GM18873 (cell line): ENCODE measurements around the gene S1PR3.

Experiments
- ATAC-seq: cut with Tn5 transposase; IDR thresholded peaks from one replicate; pipeline ENCODE4 v1.9.1; 2021; ENCODE audit warnings: mild to moderate bottlenecking, moderate library complexity, moderate number of reproducible peaks; ENCODE audit not compliant: unreplicated experiment, low FRiP score

The S1PR3 gene

GRCh38 chr9:89026876-89027275, 35.6 kb downstream of the S1PR3 start:
- ATAC-seq: no peak

DNA sequence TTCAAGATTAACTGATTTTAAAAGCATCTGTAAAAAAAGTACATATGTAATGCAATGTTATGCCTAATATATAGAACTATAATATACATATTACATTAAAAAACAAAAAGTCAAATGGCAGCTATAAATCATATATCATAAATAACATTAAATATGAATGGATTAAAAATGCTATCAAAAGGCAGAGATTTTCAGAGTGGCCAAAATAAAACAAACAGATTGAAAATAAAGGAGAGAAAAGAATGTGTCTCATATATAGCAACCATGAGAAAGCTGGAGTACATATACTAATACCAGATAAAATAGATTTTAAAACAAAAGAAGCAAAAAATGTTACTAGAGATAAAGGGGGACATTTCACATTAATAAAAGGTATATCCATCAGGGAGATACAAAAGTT, 38.5 kb downstream of the S1PR3 start:
- no peak for ATAC-seq

DNA sequence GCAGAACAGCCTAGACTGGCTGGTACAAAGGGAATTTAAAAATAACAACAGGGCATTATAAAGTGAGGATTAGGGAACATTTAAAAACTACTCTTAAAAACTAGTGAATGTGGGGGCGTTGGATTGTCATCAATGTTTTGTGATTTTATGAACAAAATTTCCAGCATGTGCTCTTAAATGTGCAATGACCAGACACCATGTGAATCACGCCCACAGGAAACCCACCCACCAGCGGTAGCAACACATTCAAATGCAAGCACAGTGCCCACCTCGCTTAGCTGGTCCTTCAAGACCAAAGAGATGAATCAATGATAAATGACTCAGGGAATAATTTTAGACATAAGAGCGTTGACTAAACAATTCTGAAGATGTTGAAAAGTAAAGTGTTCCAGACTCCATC, 40.9 kb downstream of the S1PR3 start:
- ATAC-seq: no peak

DNA sequence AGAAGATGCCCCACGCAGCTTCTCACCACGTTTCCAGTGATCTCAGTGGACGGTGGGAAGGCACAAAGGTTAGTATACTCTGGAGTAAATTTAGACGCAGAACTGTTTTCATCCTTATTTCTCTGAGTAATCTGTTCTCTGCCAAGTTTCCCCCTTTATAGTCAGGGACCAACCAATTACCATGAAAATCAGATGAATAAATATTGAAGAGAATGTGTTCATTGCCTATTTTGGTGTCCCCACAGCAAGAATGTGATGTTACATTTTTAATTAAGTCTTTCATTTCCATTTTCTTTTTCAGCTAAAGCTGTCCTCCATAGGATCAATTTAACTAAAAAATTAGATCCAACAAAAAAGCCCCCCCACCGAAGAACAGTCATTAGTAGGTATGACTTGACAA, 41.4 kb downstream of the S1PR3 start:
- no peak for ATAC-seq

GRCh38 chr9:89036383-89036782, 45.1 kb downstream of the S1PR3 start:
- no peak for ATAC-seq

DNA sequence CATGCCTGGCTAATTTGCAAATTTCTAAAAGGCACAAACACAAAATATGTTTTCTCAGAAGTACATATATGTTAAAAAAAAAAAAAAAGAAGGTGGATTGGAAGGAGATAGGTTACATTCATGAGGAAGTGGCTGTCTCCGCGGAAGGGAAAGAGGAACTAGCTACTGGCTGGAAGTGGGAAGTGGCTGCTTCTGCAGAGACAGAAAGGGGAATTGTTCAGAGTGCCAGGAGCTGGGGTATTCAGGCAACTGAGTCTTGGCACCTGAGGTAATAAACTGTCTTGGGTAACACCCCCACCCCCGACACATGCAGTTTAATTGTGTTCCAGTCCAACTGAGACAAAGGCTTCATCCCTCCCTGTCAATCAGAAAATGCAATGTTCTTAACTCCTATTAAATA, 45.6 kb downstream of the S1PR3 start:
- no peak for ATAC-seq

DNA sequence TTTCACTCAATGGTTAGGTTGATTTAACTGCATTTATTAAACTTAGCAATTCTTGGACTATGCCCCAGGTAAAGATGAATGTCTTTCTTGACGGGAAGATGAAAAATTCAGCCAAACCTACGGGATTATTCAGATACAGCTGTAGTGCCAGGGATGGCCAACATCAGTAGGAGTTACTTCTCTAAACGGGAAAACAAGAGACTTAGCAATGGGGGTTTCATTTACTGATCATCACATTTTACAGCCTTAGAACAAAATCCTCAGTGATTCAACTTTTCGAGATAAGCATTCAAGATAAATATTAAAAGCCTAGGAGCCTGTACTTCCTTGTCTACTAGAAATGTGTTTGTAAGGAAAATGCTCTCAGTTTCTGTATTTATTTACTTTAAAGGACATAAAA, 46.1 kb downstream of the S1PR3 start:
- ATAC-seq: no peak

- no peak for ATAC-seq
These were observed 46.6 kb downstream of the S1PR3 start for GRCh38 chr9:89037891-89038290.

GRCh38 chr9:89038382-89039103, 47.3 kb downstream of the S1PR3 start:
- no peak for ATAC-seq

- no peak for ATAC-seq
These were observed 47.8 kb downstream of the S1PR3 start for GRCh38 chr9:89039104-89039465.

- ATAC-seq: no peak
These were observed 48.4 kb downstream of the S1PR3 start for GRCh38 chr9:89039664-89040063.

DNA sequence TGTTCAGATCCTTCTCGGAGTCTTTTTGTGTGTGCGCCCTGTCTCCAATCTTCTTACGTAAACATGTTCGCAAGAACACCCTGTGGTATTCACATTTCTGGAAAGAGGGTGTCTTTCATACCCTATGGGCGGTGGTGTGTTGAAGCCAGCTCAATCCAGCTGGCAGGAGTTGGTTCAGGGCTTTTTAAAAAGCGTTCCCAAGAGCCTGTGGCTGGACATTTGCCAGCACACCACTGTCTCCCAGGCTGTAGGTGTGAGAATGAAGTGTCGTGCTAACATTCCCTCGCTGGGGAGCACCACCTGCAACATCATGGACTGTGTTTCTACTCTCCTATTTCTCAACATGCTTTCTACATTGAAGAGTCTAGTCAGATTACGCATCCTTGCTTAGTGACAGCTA, 51.7 kb downstream of the S1PR3 start:
- no peak for ATAC-seq

DNA sequence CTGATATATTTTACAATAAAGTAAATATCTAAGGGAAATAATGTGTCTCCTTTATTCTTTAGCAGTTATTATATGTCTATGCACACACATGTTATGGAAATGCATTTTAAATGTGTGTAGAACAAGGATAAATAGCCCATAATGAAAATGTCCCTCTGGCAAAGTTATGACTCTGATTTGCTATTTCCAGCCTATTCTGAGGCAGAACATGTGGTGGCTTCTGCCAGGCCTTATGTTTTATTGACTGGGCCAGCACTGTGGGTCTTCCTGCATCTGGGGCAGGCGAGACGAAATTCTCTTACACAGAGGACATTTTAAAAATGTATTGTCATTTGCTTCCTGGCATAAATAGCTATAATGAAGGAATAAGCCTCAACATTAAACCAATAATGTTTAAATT, 52.8 kb downstream of the S1PR3 start:
- no peak for ATAC-seq

GRCh38 chr9:89044881-89045280, 53.6 kb downstream of the S1PR3 start:
- no peak for ATAC-seq

- no peak for ATAC-seq
These were observed 55.6 kb downstream of the S1PR3 start for GRCh38 chr9:89046832-89047231.

DNA sequence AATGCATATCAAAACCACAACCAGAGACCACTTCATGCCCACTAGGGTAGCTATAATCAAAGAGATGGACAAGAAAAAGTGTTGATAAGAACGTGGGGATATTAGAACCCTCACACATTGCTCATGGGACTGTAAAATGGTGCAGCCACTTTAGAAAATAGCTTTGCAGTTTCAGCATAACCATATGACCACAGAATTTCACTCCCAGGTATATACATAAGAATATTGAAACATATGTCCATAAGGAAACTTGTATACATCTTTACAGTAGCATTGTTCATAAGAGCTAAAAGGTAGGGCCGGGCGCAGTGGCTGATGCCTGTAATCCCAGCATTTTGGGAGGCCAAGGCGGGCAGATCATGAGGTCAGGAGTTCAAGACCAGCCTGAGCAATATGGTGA, 56.4 kb downstream of the S1PR3 start:
- no peak for ATAC-seq

DNA sequence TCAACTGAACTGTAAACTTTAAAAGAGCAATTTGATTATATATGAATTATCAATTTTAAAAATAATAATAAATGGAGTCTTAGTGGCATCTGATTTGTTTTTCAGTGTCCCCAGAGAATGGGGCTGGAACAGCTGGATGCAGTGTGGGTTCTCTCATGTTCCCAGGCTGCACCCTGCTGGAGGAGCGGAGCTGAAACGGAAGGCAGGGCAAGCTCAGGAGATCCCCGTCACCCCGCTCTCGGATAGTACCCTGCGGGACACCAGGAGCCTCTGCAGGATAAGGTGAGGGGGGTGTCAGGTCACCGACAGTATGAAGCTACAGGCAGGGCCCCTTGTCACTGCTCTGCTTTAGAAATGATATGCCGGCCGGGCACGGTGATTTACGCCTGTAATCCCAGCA, 57.3 kb downstream of the S1PR3 start:
- ATAC-seq: no peak

DNA sequence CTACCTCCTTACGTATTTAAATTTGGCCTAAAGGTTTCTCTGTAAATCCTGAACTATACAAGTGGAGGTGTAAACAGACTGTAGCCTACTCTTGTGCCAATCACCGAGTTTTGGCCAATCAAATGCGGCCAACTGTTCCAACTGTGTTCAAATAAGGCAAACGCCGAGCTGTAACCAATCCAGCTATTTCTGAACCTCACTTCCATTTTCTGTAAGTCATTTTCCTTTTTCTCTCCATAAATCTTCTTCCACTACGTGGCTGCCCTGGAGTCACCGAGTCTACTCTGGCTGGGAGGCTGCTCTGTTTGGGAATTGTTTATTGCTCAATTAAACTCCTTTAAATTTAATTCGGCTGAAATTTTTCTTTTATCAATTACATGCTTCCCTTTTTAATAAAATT, 58.4 kb downstream of the S1PR3 start:
- no peak for ATAC-seq

- ATAC-seq: no peak
These were observed 60.3 kb downstream of the S1PR3 start for GRCh38 chr9:89051421-89052025.

- ATAC-seq: no peak
These were observed 61.3 kb downstream of the S1PR3 start for GRCh38 chr9:89052470-89053097.

DNA sequence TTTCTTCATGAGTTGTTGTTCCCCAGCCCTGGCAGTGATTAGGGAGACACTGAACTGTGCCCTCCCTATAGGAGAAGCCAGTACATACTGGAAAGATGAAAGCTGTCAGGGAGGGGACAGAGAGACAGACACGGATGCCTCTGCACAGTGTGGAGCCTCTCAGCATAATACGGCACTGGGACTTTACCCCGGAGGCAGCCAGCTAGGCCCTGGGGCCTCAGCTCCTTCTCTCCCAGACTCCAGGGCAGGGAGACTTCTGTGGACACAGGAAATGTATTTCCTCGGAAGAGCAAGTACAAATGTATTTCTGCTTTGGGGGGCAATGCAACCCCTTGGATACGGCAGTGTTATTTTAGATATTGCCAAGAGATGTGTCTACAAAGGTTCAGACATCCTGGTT, 62.0 kb downstream of the S1PR3 start:
- ATAC-seq: no peak
